Measurements from ENCODE around the gene LMBRD1. TPM values are rescaled to one million over a fixed set of nuclear protein-coding genes. Genes with fewer than 3 reads are reported as not detected.

LMBRD1 gene
- total and polyA plus RNA-seq, 2 of the 4 experiments (the other 2 are of a cell fraction) = 3.9 to 8.7 TPM

DNA sequence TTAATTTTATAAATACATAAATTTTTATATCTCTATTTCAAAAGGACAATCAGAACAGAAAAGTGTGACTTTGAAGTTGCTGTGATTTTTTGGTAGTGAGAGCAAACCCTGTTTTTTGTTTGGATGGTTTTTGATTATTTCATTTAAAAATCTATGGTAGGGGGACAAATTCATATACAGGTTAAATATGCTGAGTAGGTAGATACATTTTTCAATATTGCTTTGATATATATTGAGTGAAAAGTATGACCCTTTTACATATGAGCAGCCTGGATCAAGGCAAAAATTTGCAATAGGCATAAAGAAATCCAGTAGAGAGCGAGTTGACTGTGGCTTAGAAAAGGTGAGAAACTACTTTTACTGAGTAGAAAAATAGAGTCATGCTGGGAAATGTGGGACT is 132.3 kb downstream of the LMBRD1 start:
- H3K4me1 ChIP-seq (ENCODE audit: control insufficient read depth, insufficient read depth, low read length) = no peaks in the 10 kb centered on the region
- H4K91ac ChIP-seq (ENCODE audit: insufficient read depth, low read depth, low read length) = no peak overlapping the region
- no peak overlapping the region for H2BK120ac ChIP-seq (ENCODE audit: low read depth, low read length)
- no peak overlapping the region for H3K4ac ChIP-seq (ENCODE audit: low read depth, low read length)
- H3K18ac ChIP-seq (ENCODE audit: low read depth, low read length) = no peak overlapping the region
- CTCF ChIA-PET = no interaction called here
- DNase-seq (no peak), ATAC-seq (ENCODE audit: low read depth) (no peak)
- in situ Hi-C loops (cut with MboI; ENCODE audit: low sequenced_read_pairs) = no loop called here
- no peak overlapping the region for H3K9ac ChIP-seq (ENCODE audit: low read depth, low read length)
- no peak overlapping the region for H3K14ac ChIP-seq (replicated peaks; ENCODE audit: low read depth, low read length)
- no peaks in the 10 kb centered on the region for H4K20me1 ChIP-seq (ENCODE audit: insufficient read depth, low read length)
- no peak overlapping the region for H4K5ac ChIP-seq (ENCODE audit: low read depth, low read length)
- H3K36me3 ChIP-seq (ENCODE audit: control insufficient read depth, insufficient read depth, low read length) = no peaks in the 10 kb centered on the region
- H3K4me3 ChIP-seq (ENCODE audit: insufficient read depth, low read depth, low read length) = no peak overlapping the region
- no CpG with 5 or more reads among the region's 1 CpG for WGBS, 2 experiments (ENCODE audit: extremely low coverage in 2 of 2, insufficient read length in 1 of 2)
- no TSS peak for BruUV-seq (replicated peaks)
- intact Hi-C loops (cut with micrococcal nuclease) = no loop called here
- POLR2A ChIA-PET (ENCODE audit: unreplicated experiment) = no interaction called here
- H2AK5ac ChIP-seq (ENCODE audit: low read depth, low read length) = no peak overlapping the region
- no peak overlapping the region for H2BK5ac ChIP-seq (ENCODE audit: low read depth, low read length, poor library complexity, severe bottlenecking)
- H3K79me1 ChIP-seq (ENCODE audit: low read depth in 1 of 2, low read length in 2 of 2) = no peaks in the 10 kb centered on the region
- no peak overlapping the region for H2AK9ac ChIP-seq (replicated peaks; ENCODE audit: low read depth, low read length, poor library complexity)
- H2BK20ac ChIP-seq (ENCODE audit: low read depth, low read length) = no peak overlapping the region
- no peaks in the 10 kb centered on the region for H3K27me3 ChIP-seq (ENCODE audit: control insufficient read depth, insufficient read depth, low read length)
- H3K23ac ChIP-seq (ENCODE audit: low read depth, low read length) = no peak overlapping the region
- peak; percentile 27; the same call in 1 of the 2 replicates for TF ChIP-seq MAFK (IDR thresholded peaks at IDR 0.05; ENCODE audit: low read depth, low read length)
- TF ChIP-seq RAD21 (IDR thresholded peaks at IDR 0.05; ENCODE audit: low read length) = no peak
- H4K8ac ChIP-seq (ENCODE audit: low read depth in 2 of 2, low read length in 2 of 2) = no peak overlapping the region
- H3K9me1 ChIP-seq (ENCODE audit: insufficient read depth, low read length) = no peaks in the 10 kb centered on the region
- H3K56ac ChIP-seq (ENCODE audit: extremely low read depth, insufficient read depth, low read length) = no peak overlapping the region
- H2BK15ac ChIP-seq (ENCODE audit: low read depth, low read length) = no peak overlapping the region
- no peaks in the 10 kb centered on the region for H3K9me3 ChIP-seq (ENCODE audit: control insufficient read depth, insufficient read depth, low read length)
- no peak overlapping the region for H3K4me2 ChIP-seq (ENCODE audit: low read depth, low read length)
- dilution Hi-C loops (cut with HindIII; ENCODE audit: low sequenced_read_pairs, unreplicated experiment) = no loop called here
- H2AFZ ChIP-seq (replicated peaks; ENCODE audit: low read length, poor library complexity) = no peak overlapping the region
- H3K27ac ChIP-seq (ENCODE audit: insufficient read depth, low read length) = no peak overlapping the region
